C4-2B (cell line): Measurements from ENCODE around the gene BID.

Experiments used
- H3K27ac ChIP-seq: fragments of 450-650 bp; 2 replicates; pipeline ENCODE4 v1.5.1; 2017
- ZFX ChIP-seq: fragments of 450-650 bp; IDR thresholded peaks from 2 replicates; pipeline ENCODE4 v1.6.1; 2017
- TF ChIP-seq, protein P1 (sequence below): fragments of 450-650 bp; conservative IDR thresholded peaks from 2 replicates; pipeline ENCODE4 v1.5.1; 2017; ENCODE audit warnings: mild to moderate bottlenecking

Gene BID

DNA sequence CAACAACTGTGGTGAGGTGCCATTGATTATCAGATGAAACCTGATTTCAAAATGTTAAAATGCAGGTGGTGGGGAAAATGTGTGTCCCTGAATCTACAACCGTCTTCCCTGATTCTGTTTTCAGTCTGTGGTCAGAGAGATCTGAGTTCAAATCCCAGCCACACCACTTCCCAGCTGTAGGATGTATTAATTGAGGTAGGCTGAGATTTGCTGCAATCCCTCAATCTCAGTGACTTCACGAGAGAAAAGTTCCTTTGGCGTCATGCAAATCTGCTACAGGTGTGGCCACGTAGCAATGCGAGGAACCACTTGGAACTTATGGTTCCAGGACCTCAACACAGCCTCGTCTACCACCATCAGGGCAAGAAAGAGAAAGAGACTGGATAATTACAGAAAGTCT lies 79.5 kb downstream of the BID start:
- TF ChIP-seq, protein P1, sequence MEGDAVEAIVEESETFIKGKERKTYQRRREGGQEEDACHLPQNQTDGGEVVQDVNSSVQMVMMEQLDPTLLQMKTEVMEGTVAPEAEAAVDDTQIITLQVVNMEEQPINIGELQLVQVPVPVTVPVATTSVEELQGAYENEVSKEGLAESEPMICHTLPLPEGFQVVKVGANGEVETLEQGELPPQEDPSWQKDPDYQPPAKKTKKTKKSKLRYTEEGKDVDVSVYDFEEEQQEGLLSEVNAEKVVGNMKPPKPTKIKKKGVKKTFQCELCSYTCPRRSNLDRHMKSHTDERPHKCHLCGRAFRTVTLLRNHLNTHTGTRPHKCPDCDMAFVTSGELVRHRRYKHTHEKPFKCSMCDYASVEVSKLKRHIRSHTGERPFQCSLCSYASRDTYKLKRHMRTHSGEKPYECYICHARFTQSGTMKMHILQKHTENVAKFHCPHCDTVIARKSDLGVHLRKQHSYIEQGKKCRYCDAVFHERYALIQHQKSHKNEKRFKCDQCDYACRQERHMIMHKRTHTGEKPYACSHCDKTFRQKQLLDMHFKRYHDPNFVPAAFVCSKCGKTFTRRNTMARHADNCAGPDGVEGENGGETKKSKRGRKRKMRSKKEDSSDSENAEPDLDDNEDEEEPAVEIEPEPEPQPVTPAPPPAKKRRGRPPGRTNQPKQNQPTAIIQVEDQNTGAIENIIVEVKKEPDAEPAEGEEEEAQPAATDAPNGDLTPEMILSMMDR, result no peak
- TF ChIP-seq ZFX, result no peak
- no peak overlapping the region for H3K27ac ChIP-seq

DNA sequence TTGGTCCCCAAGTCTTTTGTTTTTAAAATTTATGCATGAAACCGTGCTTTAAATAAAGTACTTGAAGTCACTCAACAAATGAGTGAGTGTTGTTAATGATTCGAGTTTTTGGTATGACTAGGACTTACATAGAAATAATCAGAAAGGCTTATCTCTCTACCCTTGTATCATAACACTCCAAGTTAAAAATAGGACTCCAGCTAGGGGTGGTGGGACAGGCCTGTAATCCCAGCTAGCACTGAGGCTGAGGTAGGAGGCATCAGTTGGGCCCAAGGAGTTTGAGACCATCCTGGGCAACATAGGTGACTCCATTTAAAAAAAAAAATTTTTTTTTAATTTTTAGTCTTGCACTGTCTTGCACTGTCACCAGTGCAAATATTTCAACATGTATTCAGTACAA lies 80.1 kb downstream of the BID start:
- no peak overlapping the region for H3K27ac ChIP-seq
- no peak for TF ChIP-seq ZFX
- TF ChIP-seq, protein P1, result no peak

DNA sequence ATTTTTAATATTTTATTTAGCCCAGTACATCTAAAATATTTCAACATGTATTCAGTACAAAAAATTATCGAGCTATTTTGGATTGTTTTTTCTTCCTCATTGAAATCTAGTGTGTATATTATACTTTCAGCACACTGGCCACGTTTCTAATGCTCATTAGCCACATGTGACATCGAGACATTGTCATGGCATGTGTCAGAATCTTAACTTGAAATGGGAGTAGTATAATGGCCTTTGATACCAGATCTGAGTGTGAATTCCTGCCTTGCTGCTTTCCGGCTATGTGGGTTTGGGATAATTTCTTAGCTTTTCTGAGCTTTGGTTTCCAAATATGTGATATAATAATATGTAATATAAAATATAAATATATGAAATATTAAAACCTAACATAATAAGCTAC lies 81.4 kb downstream of the BID start:
- no peak overlapping the region for H3K27ac ChIP-seq

DNA sequence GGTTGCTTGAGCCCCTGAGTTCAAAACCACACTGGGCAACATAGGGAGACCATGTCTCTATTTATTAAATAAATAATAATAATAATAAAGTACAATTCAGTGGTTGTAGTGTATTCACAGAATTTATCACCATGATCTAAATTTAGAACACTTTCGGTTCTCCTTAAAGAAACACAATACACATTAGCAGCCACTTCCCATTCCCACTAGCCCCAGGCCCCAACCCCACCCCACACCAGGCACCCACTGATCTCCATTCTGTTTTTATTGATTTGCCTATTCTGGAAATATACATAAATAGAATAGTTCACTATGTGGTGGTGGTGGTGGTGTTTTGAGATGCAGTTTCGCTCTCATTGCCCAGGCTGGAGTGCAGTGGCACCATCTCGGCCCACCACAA lies 90.0 kb downstream of the BID start:
- no peak overlapping the region for H3K27ac ChIP-seq
- TF ChIP-seq, protein P1, result no peak
- no peak for TF ChIP-seq ZFX

More for the DNA sequence above, 81.4 kb downstream of the BID start:
- TF ChIP-seq, protein P1, result no peak
- no peak for TF ChIP-seq ZFX
